Peyer's patch (tissue), 4 donors: ENCODE data around the gene BICC1. TPM values are rescaled to one million over a fixed set of nuclear protein-coding genes. Genes with fewer than 3 reads are reported as not detected.

Experiments used
- DNase-seq, 3 donors: peaks; one replicate each; pipeline ENCODE4 v3.0.0-alpha.2; 2017 to 2019
- H3K27ac ChIP-seq, 4 donors: fragments of 200-600 bp; sonication (generic); one replicate each; pipeline ENCODE4 v1.5.1; 2016 to 2019
- H3K27me3 ChIP-seq, 2 donors: fragments of 200-600 bp; sonication (generic); one replicate each; pipeline ENCODE4 v1.5.1; 2019
- H3K36me3 ChIP-seq, 3 donors: fragments of 200-600 bp; sonication (generic); one replicate each; pipeline ENCODE4 v1.5.1; 2016 to 2019
- H3K4me1 ChIP-seq, 4 donors: fragments of 200-600 bp; sonication (generic); one replicate each; pipeline ENCODE4 v1.5.1; 2016 to 2019
- H3K4me3 ChIP-seq, 4 donors: fragments of 200-600 bp; sonication (generic); 1 replicate in 3 of 4; 2 replicates in 1 of 4; pipeline ENCODE4 v1.5.1; 2016 to 2019; ENCODE audit warnings: mild to moderate bottlenecking in 1 of 4
- H3K9me3 ChIP-seq, 4 donors: fragments of 200-600 bp; sonication (generic); one replicate each; pipeline ENCODE4 v1.5.1; 2016 to 2019; ENCODE audit warnings: mild to moderate bottlenecking in 1 of 4
- POLR2A ChIP-seq, 2 donors: fragments of 450-650 bp; IDR thresholded peaks; one replicate each; pipeline ENCODE4 v1.5.1; 2017; ENCODE audit warnings: antibody characterized with exemption in 2 of 2, mild to moderate bottlenecking in 2 of 2, moderate library complexity in 2 of 2
- total RNA-seq, 4 donors: library from RNA; depleted of rRNA; stranded (reverse); fragments of >200 nt; gene quantifications; one replicate each; pipeline ENCODE4 v1.1.0, GENCODE V29; 2016
- TF ChIP-seq, protein P1 (sequence below), 6 experiments: fragments of 450-650 bp in 4 of 6; fragments of 200-600 bp in 2 of 6; sonication (generic) in 1 of 6; IDR thresholded peaks; one replicate each; pipeline ENCODE4 v1.5.1; 2017 to 2019; ENCODE audit warnings: antibody characterized with exemption in 6 of 6, mild to moderate bottlenecking in 3 of 6, moderate library complexity in 1 of 6

The BICC1 gene
- total RNA-seq, 4 donors from 2014 or later, result 1.1 to 19.0 (median 2.6) TPM

DNA sequence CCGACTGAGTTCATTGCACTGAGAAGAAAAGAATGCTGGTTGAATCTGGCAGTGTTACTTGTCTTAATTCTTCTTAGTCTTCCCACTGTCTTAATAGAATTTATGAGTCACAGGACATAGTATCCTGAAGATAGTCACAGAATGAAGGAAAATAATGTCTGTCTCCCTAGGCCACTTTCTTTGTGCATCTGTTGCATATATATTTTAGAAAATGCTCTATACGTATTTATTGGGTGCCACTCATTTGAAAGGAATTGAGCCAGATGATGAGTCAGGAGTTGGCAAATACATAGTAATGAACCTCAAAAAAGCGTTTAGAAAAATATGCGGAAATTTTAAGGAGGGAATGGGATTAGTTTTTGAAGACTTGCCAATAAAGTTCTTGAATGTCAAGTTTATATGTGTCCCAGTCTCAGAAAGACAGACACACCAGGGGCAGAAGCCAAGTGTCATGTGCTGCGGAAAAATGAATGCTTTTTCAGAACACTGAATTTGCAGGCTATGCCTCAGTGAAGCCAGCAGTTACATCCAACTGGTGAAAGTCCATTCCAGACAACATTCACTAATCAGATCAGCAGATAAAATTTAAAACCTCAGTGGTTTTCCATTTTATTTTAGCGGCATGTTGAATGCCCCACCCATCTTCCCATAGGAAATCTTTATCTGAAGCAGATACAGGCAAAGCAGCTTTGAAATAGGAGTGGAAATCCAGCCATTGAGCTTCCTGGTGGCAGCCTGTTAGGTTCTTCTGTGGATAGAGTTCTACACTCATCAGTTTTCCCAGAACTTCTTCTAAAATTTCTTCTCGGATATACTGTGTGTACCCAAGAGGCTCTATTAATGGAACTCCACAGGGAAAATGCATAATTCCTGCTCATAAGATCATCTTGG is 308.4 kb downstream of the BICC1 start:
- no peak overlapping the region for H3K4me3 ChIP-seq
- no peaks in the 10 kb centered on the region for H3K9me3 ChIP-seq
- H3K4me1 ChIP-seq, result no peaks in the 10 kb centered on the region
- no peak for TF ChIP-seq POLR2A (IDR thresholded peaks at IDR 0.05)
- TF ChIP-seq, protein P1, sequence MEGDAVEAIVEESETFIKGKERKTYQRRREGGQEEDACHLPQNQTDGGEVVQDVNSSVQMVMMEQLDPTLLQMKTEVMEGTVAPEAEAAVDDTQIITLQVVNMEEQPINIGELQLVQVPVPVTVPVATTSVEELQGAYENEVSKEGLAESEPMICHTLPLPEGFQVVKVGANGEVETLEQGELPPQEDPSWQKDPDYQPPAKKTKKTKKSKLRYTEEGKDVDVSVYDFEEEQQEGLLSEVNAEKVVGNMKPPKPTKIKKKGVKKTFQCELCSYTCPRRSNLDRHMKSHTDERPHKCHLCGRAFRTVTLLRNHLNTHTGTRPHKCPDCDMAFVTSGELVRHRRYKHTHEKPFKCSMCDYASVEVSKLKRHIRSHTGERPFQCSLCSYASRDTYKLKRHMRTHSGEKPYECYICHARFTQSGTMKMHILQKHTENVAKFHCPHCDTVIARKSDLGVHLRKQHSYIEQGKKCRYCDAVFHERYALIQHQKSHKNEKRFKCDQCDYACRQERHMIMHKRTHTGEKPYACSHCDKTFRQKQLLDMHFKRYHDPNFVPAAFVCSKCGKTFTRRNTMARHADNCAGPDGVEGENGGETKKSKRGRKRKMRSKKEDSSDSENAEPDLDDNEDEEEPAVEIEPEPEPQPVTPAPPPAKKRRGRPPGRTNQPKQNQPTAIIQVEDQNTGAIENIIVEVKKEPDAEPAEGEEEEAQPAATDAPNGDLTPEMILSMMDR (IDR thresholded peaks at IDR 0.05), result no peak
- H3K36me3 ChIP-seq, result no peaks in the 10 kb centered on the region
- DNase-seq, result no peak
- H3K27me3 ChIP-seq, result no peaks in the 10 kb centered on the region
- no peak overlapping the region for H3K27ac ChIP-seq

GRCh38 chr10:58821752-58822056 is 309.0 kb downstream of the BICC1 start:
- Histone ChIP-seq H3K27me3 (no peaks in the 10 kb centered on the region), H3K9me3 (no peaks in the 10 kb centered on the region), H3K4me1 (no peaks in the 10 kb centered on the region), H3K4me3 (no peak overlapping the region), H3K27ac (no peak overlapping the region), H3K36me3 (no peaks in the 10 kb centered on the region)
- DNase-seq, result no peak
- no peak for TF ChIP-seq POLR2A (IDR thresholded peaks at IDR 0.05)
- TF ChIP-seq, protein P1 (IDR thresholded peaks at IDR 0.05), result no peak

GRCh38 chr10:58823983-58824382 is 311.3 kb downstream of the BICC1 start:
- H3K9me3 ChIP-seq, result no peaks in the 10 kb centered on the region
- TF ChIP-seq, protein P1 (IDR thresholded peaks at IDR 0.05), result no peak
- TF ChIP-seq POLR2A (IDR thresholded peaks at IDR 0.05), result no peak
- DNase-seq, result no peak
- H3K27ac ChIP-seq, result no peak overlapping the region
- H3K36me3 ChIP-seq, result no peaks in the 10 kb centered on the region
- no peaks in the 10 kb centered on the region for H3K4me1 ChIP-seq
- no peak overlapping the region for H3K4me3 ChIP-seq
- no peaks in the 10 kb centered on the region for H3K27me3 ChIP-seq

- no peak for DNase-seq
- Histone ChIP-seq H3K4me3 (no peak overlapping the region), H3K27ac (no peak overlapping the region), H3K36me3 (no peaks in the 10 kb centered on the region), H3K4me1 (no peaks in the 10 kb centered on the region), H3K27me3 (no peaks in the 10 kb centered on the region), H3K9me3 (no peaks in the 10 kb centered on the region)
- TF ChIP-seq, protein P1 (IDR thresholded peaks at IDR 0.05), result no peak
- no peak for TF ChIP-seq POLR2A (IDR thresholded peaks at IDR 0.05)
Measured at GRCh38 chr10:58824396-58824795, 311.7 kb downstream of the BICC1 start.

GRCh38 chr10:58826694-58827093 is 314.0 kb downstream of the BICC1 start:
- Histone ChIP-seq H3K4me3 (no peak overlapping the region), H3K4me1 (no peaks in the 10 kb centered on the region), H3K9me3 (no peaks in the 10 kb centered on the region), H3K36me3 (no peaks in the 10 kb centered on the region), H3K27ac (no peak overlapping the region), H3K27me3 (no peaks in the 10 kb centered on the region)
- DNase-seq, result no peak
- TF ChIP-seq, protein P1 (IDR thresholded peaks at IDR 0.05), result no peak
- no peak for TF ChIP-seq POLR2A (IDR thresholded peaks at IDR 0.05)
